ENCODE results near the gene RNGTT. TPM values are rescaled to one million over a fixed set of nuclear protein-coding genes. Genes with fewer than 3 reads are reported as not detected.
"Not testable (repeated sequence)": the region's sequence is repeated elsewhere in the genome, so short reads cannot be mapped to it uniquely, and the experiment has no call there.

RNGTT gene
- total RNA-seq, 1 experiment from 2014 or later = 15.7 TPM

DNA sequence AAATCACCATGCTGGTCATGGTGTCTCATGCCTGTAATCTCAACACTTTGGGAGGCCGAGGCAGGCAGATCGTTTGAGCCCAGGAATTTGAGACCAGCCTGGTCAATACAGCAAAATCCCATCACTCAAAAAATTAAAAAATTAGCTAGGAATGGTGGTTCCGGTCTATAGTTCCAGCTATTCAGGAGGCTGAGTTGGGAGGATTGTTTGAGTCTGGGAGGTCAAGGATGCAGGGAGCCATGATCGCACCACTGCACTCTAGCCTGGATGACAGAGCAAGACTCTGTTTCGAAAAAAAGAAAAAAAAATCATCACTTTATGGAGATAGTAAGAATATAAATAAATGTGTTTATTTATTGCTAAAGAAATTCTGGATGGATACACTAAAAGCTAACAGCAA lies 124.1 kb downstream of the RNGTT start:
- POLR2A ChIA-PET (ENCODE audit: unreplicated experiment) = interaction anchor here (0.5 kb wide), 1 partner anchor 57 kb away, joined by 5 read pairs; no protein-coding TSS in a partner anchor
- intact Hi-C loops (cut with micrococcal nuclease) = no loop called here
- Histone ChIP-seq H3K27ac (ENCODE audit: low read length) (no peak overlapping the region), H3K79me2 (ENCODE audit: low read length) (no peaks in the 10 kb centered on the region), H2AFZ (ENCODE audit: low read length) (no peak overlapping the region), H3K9me3 (ENCODE audit: low read length) (no peaks in the 10 kb centered on the region), H3K9ac (ENCODE audit: low read length) (no peak overlapping the region), H3K4me2 (ENCODE audit: low read length) (no peak overlapping the region), H3K4me1 (ENCODE audit: insufficient read depth, low read length) (no peaks in the 10 kb centered on the region), H3K4me3 (ENCODE audit: low read length) (no peak overlapping the region), H3K9me2 (replicated peaks; ENCODE audit: low read length) (no peaks in the 10 kb centered on the region), H4K20me1 (ENCODE audit: low read length) (no peaks in the 10 kb centered on the region), H3F3A (ENCODE audit: low read length, unreplicated experiment) (no peaks in the 10 kb centered on the region), H3K27me3 (ENCODE audit: low read length) (no peaks in the 10 kb centered on the region), H3K36me3 (ENCODE audit: low read depth, low read length) (no peaks in the 10 kb centered on the region)
- CTCF ChIA-PET = no interaction called here
- DNase-seq (no peak), ATAC-seq (no peak)
- BruUV-seq (replicated peaks) = no TSS peak
- TF ChIP-seq EZH2 (IDR thresholded peaks at IDR 0.05; ENCODE audit: low read length, unreplicated experiment) (no peak), EZH2phosphoT487 (IDR thresholded peaks at IDR 0.05; ENCODE audit: borderline replicate concordance, low read length) (no peak)
- TF ChIP-seq, protein P1, sequence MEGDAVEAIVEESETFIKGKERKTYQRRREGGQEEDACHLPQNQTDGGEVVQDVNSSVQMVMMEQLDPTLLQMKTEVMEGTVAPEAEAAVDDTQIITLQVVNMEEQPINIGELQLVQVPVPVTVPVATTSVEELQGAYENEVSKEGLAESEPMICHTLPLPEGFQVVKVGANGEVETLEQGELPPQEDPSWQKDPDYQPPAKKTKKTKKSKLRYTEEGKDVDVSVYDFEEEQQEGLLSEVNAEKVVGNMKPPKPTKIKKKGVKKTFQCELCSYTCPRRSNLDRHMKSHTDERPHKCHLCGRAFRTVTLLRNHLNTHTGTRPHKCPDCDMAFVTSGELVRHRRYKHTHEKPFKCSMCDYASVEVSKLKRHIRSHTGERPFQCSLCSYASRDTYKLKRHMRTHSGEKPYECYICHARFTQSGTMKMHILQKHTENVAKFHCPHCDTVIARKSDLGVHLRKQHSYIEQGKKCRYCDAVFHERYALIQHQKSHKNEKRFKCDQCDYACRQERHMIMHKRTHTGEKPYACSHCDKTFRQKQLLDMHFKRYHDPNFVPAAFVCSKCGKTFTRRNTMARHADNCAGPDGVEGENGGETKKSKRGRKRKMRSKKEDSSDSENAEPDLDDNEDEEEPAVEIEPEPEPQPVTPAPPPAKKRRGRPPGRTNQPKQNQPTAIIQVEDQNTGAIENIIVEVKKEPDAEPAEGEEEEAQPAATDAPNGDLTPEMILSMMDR (conservative IDR thresholded peaks at IDR 0.05; ENCODE audit: low read depth, low read length) = no peak

DNA sequence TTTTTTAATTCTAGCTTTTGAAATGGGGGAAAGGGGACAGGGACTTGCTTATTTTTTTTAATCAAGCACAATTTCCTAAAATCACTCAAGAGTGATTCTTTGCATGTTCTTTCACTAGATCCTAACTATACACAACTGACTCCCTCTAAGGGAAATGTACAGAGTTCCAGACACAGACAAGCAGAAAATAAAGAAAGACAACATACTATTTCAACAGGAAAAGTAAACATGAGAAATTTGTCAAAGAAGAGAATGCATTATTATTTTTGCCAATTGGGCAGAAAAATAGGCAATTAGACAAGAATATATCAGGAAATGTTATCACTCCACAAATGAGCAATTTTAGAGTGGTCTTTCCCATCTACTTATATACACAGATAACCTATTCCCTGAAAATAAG lies 128.2 kb downstream of the RNGTT start:
- no peaks in the 10 kb centered on the region for H3K4me1 ChIP-seq (ENCODE audit: insufficient read depth, low read length)
- ChIA-PET CTCF (no interaction called here), POLR2A (ENCODE audit: unreplicated experiment) (no interaction called here)
- intact Hi-C loops (cut with micrococcal nuclease) = no loop called here
- H3K9ac ChIP-seq (ENCODE audit: low read length) = no peak overlapping the region
- H3K36me3 ChIP-seq (ENCODE audit: low read depth, low read length) = no peaks in the 10 kb centered on the region
- DNase-seq = no peak
- no peak overlapping the region for H3K27ac ChIP-seq (ENCODE audit: low read length)
- BruUV-seq (replicated peaks) = no TSS peak
- no peak overlapping the region for H3K4me3 ChIP-seq (ENCODE audit: low read length)
- H3K4me2 ChIP-seq (ENCODE audit: low read length) = no peak overlapping the region
- no peaks in the 10 kb centered on the region for H4K20me1 ChIP-seq (ENCODE audit: low read length)
- H3K9me2 ChIP-seq (replicated peaks; ENCODE audit: low read length) = no peaks in the 10 kb centered on the region
- TF ChIP-seq EZH2phosphoT487 (IDR thresholded peaks at IDR 0.05; ENCODE audit: borderline replicate concordance, low read length) = no peak
- TF ChIP-seq EZH2 (IDR thresholded peaks at IDR 0.05; ENCODE audit: low read length, unreplicated experiment) = no peak
- TF ChIP-seq, protein P1 (conservative IDR thresholded peaks at IDR 0.05; ENCODE audit: low read depth, low read length) = no peak
- no peaks in the 10 kb centered on the region for H3K27me3 ChIP-seq (ENCODE audit: low read length)
- no peaks in the 10 kb centered on the region for H3F3A ChIP-seq (ENCODE audit: low read length, unreplicated experiment)
- no peak for ATAC-seq
- no peak overlapping the region for H2AFZ ChIP-seq (ENCODE audit: low read length)
- no peaks in the 10 kb centered on the region for H3K79me2 ChIP-seq (ENCODE audit: low read length)
- no peaks in the 10 kb centered on the region for H3K9me3 ChIP-seq (ENCODE audit: low read length)

DNA sequence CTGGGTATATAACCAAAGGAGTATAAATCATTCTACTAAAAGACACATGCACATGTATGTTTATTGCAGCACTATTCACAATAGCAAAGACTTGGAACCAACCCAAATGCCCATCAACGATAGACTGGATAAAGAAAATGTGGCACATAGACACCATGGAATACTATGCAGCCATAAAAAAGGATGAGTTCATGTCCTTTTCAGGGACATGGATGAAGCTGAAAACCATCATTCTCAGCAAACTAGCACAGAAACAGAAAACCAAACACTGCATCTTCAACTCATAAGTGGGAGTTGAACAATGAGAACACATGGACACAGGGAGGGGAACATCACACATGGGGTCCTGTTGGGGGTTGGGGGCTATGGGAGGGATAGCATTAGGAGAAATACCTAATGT lies 130.3 kb downstream of the RNGTT start:
- H3K27me3 ChIP-seq (ENCODE audit: low read length); H3K4me3 ChIP-seq (ENCODE audit: low read length); H3F3A ChIP-seq (ENCODE audit: low read length, unreplicated experiment): not testable (repeated sequence)

DNA sequence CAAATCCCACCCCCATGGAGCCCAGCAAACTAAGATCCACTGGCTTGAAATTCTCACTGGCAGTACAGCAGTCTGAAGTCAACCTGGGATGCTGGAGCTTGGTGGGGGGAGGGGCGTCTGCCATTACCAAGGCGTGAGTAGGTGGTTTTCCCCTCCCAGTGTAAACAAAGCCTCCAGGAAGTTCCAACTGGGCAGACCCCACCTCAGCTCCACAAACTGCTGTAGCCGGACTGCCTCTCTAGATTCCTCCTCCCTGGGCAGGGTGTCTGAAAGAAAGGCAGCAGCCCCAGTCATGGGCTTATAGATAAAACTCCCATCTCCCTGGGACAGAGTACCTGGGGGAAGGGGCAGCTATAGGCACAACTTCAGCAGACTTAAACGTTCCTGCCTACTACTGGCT lies 135.8 kb downstream of the RNGTT start:
- H3K36me3 ChIP-seq (ENCODE audit: low read depth, low read length); POLR2A ChIA-PET (ENCODE audit: unreplicated experiment); H3K4me3 ChIP-seq (ENCODE audit: low read length); H3K4me2 ChIP-seq (ENCODE audit: low read length); H3K79me2 ChIP-seq (ENCODE audit: low read length); H3K9ac ChIP-seq (ENCODE audit: low read length); H3K9me3 ChIP-seq (ENCODE audit: low read length); ATAC-seq; intact Hi-C loops (cut with micrococcal nuclease); H3K27ac ChIP-seq (ENCODE audit: low read length); H3K27me3 ChIP-seq (ENCODE audit: low read length); H3K9me2 ChIP-seq (replicated peaks; ENCODE audit: low read length); H2AFZ ChIP-seq (ENCODE audit: low read length); CTCF ChIA-PET; H4K20me1 ChIP-seq (ENCODE audit: low read length); H3F3A ChIP-seq (ENCODE audit: low read length, unreplicated experiment); DNase-seq; BruUV-seq (replicated peaks): not testable (repeated sequence)
- peaks cover 13% of the 10 kb centered on the region for H3K4me1 ChIP-seq (ENCODE audit: insufficient read depth, low read length)

More for the DNA sequence above, 130.3 kb downstream of the RNGTT start:
- DNase-seq; ATAC-seq; POLR2A ChIA-PET (ENCODE audit: unreplicated experiment); H2AFZ ChIP-seq (ENCODE audit: low read length); H3K79me2 ChIP-seq (ENCODE audit: low read length); H3K4me2 ChIP-seq (ENCODE audit: low read length); H3K4me1 ChIP-seq (ENCODE audit: insufficient read depth, low read length); H3K9ac ChIP-seq (ENCODE audit: low read length); H3K9me3 ChIP-seq (ENCODE audit: low read length); H3K27ac ChIP-seq (ENCODE audit: low read length); H3K9me2 ChIP-seq (replicated peaks; ENCODE audit: low read length); H3K36me3 ChIP-seq (ENCODE audit: low read depth, low read length); CTCF ChIA-PET; H4K20me1 ChIP-seq (ENCODE audit: low read length); BruUV-seq (replicated peaks): not testable (repeated sequence)
- intact Hi-C loops (cut with micrococcal nuclease) = loop anchor here (5.0 kb wide), 1 partner anchor 1766 kb away; no protein-coding TSS in a partner anchor

Measured in PC-3 (cell line).